HL-60/S4 treated with retinoic acid at 250 ng/mL for 4 days and 3 days (cell line): ENCODE measurements around the gene CHDH.

Experiments
- in situ Hi-C: fragments of 300-500 bp; cut with MboI; formaldehyde crosslinking; loops from 2 replicates; pipeline ENCODE4 v1.7.0; 2022; ENCODE audit warnings: low sequenced_read_pairs

CHDH gene

GRCh38 chr3:53764026-53764775 is 82.0 kb downstream of the CHDH start:
- in situ Hi-C loops: no loop called here

GRCh38 chr3:53763353-53763752 is 82.9 kb downstream of the CHDH start:
- in situ Hi-C loops: no loop called here
